HG02798 (cell line): ENCODE measurements around the gene PSD4.

Source experiments
- ATAC-seq: cut with Tn5 transposase; IDR thresholded peaks from one replicate; pipeline ENCODE4 v1.9.1; 2021; ENCODE audit warnings: mild to moderate bottlenecking; ENCODE audit not compliant: unreplicated experiment, poor library complexity

The PSD4 gene

GRCh38 chr2:113202305-113203216 is 28.8 kb downstream of the PSD4 start:
- ATAC-seq = no peak

- no peak for ATAC-seq
Measured at GRCh38 chr2:113203217-113203530, 29.4 kb downstream of the PSD4 start.

GRCh38 chr2:113203901-113204519 is 30.2 kb downstream of the PSD4 start:
- peak; percentile 75 for ATAC-seq

- no peak for ATAC-seq
Measured at GRCh38 chr2:113206251-113206650, 32.5 kb downstream of the PSD4 start.

- no peak for ATAC-seq
Measured at GRCh38 chr2:113207021-113207420, 33.2 kb downstream of the PSD4 start.

- ATAC-seq = no peak
Measured at GRCh38 chr2:113208396-113208795, 34.6 kb downstream of the PSD4 start.

- no peak for ATAC-seq
Measured at GRCh38 chr2:113209011-113209645, 35.4 kb downstream of the PSD4 start.

GRCh38 chr2:113209646-113210171 is 35.9 kb downstream of the PSD4 start:
- ATAC-seq = no peak

GRCh38 chr2:113211226-113212105 is 37.7 kb downstream of the PSD4 start:
- no peak for ATAC-seq

- ATAC-seq = no peak
Measured at GRCh38 chr2:113212245-113213060, 38.7 kb downstream of the PSD4 start.

GRCh38 chr2:113213061-113213930 is 39.5 kb downstream of the PSD4 start:
- no peak for ATAC-seq

- no peak for ATAC-seq
Measured at GRCh38 chr2:113214141-113214540, 40.4 kb downstream of the PSD4 start.

- ATAC-seq = no peak
Measured at GRCh38 chr2:113215056-113215455, 41.3 kb downstream of the PSD4 start.

GRCh38 chr2:113216321-113216720 is 42.5 kb downstream of the PSD4 start:
- no peak for ATAC-seq

- no peak for ATAC-seq
Measured at GRCh38 chr2:113216891-113217454, 43.2 kb downstream of the PSD4 start.

GRCh38 chr2:113217455-113218282 is 43.9 kb downstream of the PSD4 start:
- no peak for ATAC-seq
